K562 (cell line): Measurements from ENCODE around the gene MAML3. TPM values are rescaled to one million over a fixed set of nuclear protein-coding genes. Genes with fewer than 3 reads are reported as not detected.

Source experiments
- ATAC-seq: fragments of 200-7000 bp; cut with Tn5 transposase; 3 replicates; pipeline ENCODE4 v1.9.1; 2020; ENCODE audit warnings: moderate library complexity
- BruUV-seq: library from RNA; stranded (reverse); fragments of 400-500 nt; replicated peaks from 2 replicates; lab custom pipeline; 2021; lab: Mats Ljungman, UMichigan
- CTCF ChIA-PET: fragments of 300-600 bp; formaldehyde crosslinking; extraction: SDS; loops from one replicate; lab custom pipeline; 2021; ENCODE audit warnings: low intra/inter-chr PET ratio; lab: Yijun Ruan, JAX
- POLR2A ChIA-PET: fragments of 300-600, 350-650 bp; sonication (Branson Sonifier 250); formaldehyde crosslinking; extraction: SDS; loops from one replicate; lab custom pipeline; 2021; ENCODE audit warnings: antibody characterized with exemption, inconsistent platforms; lab: Yijun Ruan, JAX
- DNase-seq, 4 experiments: peaks; one replicate each; pipeline versions ENCODE4 v3.0.0 to v3.0.0-alpha.2; 2011 to 2018; ENCODE audit warnings: low spot score in 3 of 4, mixed read lengths in 3 of 4; ENCODE audit errors: extremely low read depth in 1 of 4
- FAIRE-seq: peaks from 2 replicates; lab custom pipeline; 2011; peaks lifted over from hg19 to GRCh38; lab: Jason Lieb, UNC
- H2AFZ ChIP-seq: 2 replicates; pipeline ENCODE4 v1.6.0; 2011; ENCODE audit warnings: low read depth, low read length, control low read depth, inconsistent platforms
- H3K27ac ChIP-seq: fragments of 200-600 bp; 3 replicates; pipeline ENCODE4 v1.8.0; 2011; ENCODE audit warnings: low read depth, mild to moderate bottlenecking, control low read depth, inconsistent platforms, low read length, moderate library complexity, mixed read lengths; ENCODE audit errors: extremely low read depth
- H3K27me3 ChIP-seq, 2 experiments: fragments of 300-600 bp in 1 of 2; 2 replicates in 1 of 2; 3 replicates in 1 of 2; pipeline versions ENCODE4 v1.6.0 to v1.8.0; 2011; ENCODE audit warnings: inconsistent platforms in 2 of 2, low read length in 2 of 2, mild to moderate bottlenecking in 1 of 2, mixed read lengths in 1 of 2, moderate library complexity in 1 of 2; ENCODE audit not compliant: control insufficient read depth in 2 of 2, insufficient read depth in 2 of 2
- H3K36me3 ChIP-seq: fragments of 300-600 bp; 3 replicates; pipeline ENCODE4 v1.8.0; 2011; ENCODE audit warnings: mild to moderate bottlenecking, low read length, inconsistent platforms; ENCODE audit not compliant: control insufficient read depth, insufficient read depth
- H3K4me1 ChIP-seq, 2 experiments: fragments of 200-600 bp in 1 of 2; replicated peaks in 1 of 2; 2 replicates in 1 of 2; 3 replicates in 1 of 2; pipeline versions ENCODE4 v1.5.1 to v1.8.0; 2011; ENCODE audit warnings: inconsistent platforms in 2 of 2, low read length in 2 of 2, mild to moderate bottlenecking in 1 of 2, mixed read lengths in 1 of 2, moderate library complexity in 1 of 2; ENCODE audit not compliant: control insufficient read depth in 2 of 2, insufficient read depth in 2 of 2
- H3K4me2 ChIP-seq: 2 replicates; pipeline ENCODE4 v1.6.1; 2011; ENCODE audit warnings: low read length, control low read depth, inconsistent platforms, mixed read lengths; ENCODE audit not compliant: insufficient read depth
- H3K4me3 ChIP-seq: fragments of 200-600 bp; sonication (generic), shearing (Covaris generic); 2 replicates; pipeline ENCODE4 v1.5.1; 2016; ENCODE audit warnings: control low read depth, inconsistent platforms
- H3K79me2 ChIP-seq: fragments of 200-600 bp; 3 replicates; pipeline ENCODE4 v1.8.0; 2011; ENCODE audit warnings: low read length, inconsistent platforms; ENCODE audit not compliant: control insufficient read depth, insufficient read depth
- H3K9ac ChIP-seq, 2 experiments: 2 replicates each; pipeline versions ENCODE4 v1.6.0 to v1.6.1; 2011; ENCODE audit warnings: low read depth in 2 of 2, low read length in 2 of 2, control low read depth in 1 of 2, inconsistent platforms in 1 of 2, mild to moderate bottlenecking in 1 of 2, mixed read lengths in 1 of 2; ENCODE audit not compliant: insufficient read depth in 1 of 2
- H3K9me1 ChIP-seq: one replicate; pipeline ENCODE4 v1.6.0; 2011; ENCODE audit warnings: inconsistent platforms, mild to moderate bottlenecking, low read length, moderate library complexity; ENCODE audit not compliant: control insufficient read depth, insufficient read depth
- H3K9me3 ChIP-seq: replicated peaks from 2 replicates; pipeline ENCODE4 v1.5.1; 2011; ENCODE audit warnings: low read depth, low read length, inconsistent platforms; ENCODE audit not compliant: control insufficient read depth, insufficient read depth
- H4K20me1 ChIP-seq: replicated peaks from 2 replicates; pipeline ENCODE4 v1.6.1; 2011; ENCODE audit warnings: low read length, inconsistent platforms, mixed read lengths; ENCODE audit not compliant: control insufficient read depth, insufficient read depth
- GTF3C2 ChIP-seq: IDR thresholded peaks from 3 replicates; pipeline ENCODE4 v1.6.1; 2011; ENCODE audit warnings: borderline replicate concordance, mild to moderate bottlenecking, moderate library complexity; ENCODE audit not compliant: insufficient read length; ENCODE audit errors: extremely low read depth
- KDM5B ChIP-seq: fragments of 200-600 bp; sonication (generic); IDR thresholded peaks from 2 replicates; pipeline ENCODE4 v1.6.1; 2012; ENCODE audit warnings: low read depth, mild to moderate bottlenecking, moderate library complexity, low read length, control low read depth, inconsistent platforms; ENCODE audit not compliant: insufficient replicate concordance
- NFE2 ChIP-seq: IDR thresholded peaks from 2 replicates; pipeline ENCODE4 v1.6.1; 2014; ENCODE audit warnings: antibody characterized with exemption, low read depth
- NFE2L1 ChIP-seq: fragments of 450-650 bp; IDR thresholded peaks from 2 replicates; pipeline ENCODE4 v1.6.1; 2016; ENCODE audit warnings: missing genetic modification characterization, low read depth, mild to moderate bottlenecking, missing compliant biosample characterization, moderate library complexity, borderline replicate concordance
- RCOR1 ChIP-seq, 2 experiments: IDR thresholded peaks; 2 replicates each; pipeline ENCODE4 v1.6.1; 2012; ENCODE audit warnings: low read depth in 2 of 2, low read length in 2 of 2, borderline replicate concordance in 1 of 2, improper control_type of control experiment in 1 of 2
- RFX5 ChIP-seq: IDR thresholded peaks from 2 replicates; pipeline ENCODE4 v1.6.1; 2011; ENCODE audit warnings: low read depth, mild to moderate bottlenecking, improper control_type of control experiment, low read length
- TCFL5 ChIP-seq: fragments of 250-450 bp; sonication (Bioruptor Pico); conservative IDR thresholded peaks from 2 replicates; pipeline ENCODE4 v1.6.1; 2021; ENCODE audit warnings: mild to moderate bottlenecking, moderate library complexity, matching md5 sums
- ZBTB26 ChIP-seq: fragments of 450-650 bp; formaldehyde crosslinking; IDR thresholded peaks from 2 replicates; pipeline ENCODE4 v1.4.0; 2022; ENCODE audit warnings: missing genetic modification characterization
- ZFPM2 ChIP-seq: fragments of 250-450 bp; sonication (Bioruptor Pico); IDR thresholded peaks from 2 replicates; pipeline ENCODE4 v1.5.1; 2022; ENCODE audit warnings: mild to moderate bottlenecking
- ZNF121 ChIP-seq: sonication (generic); formaldehyde crosslinking; conservative IDR thresholded peaks from 2 replicates; pipeline ENCODE4 v1.8.0; 2022; ENCODE audit warnings: missing genetic modification reagents
- ZNF124 ChIP-seq: sonication (generic); formaldehyde crosslinking; IDR thresholded peaks from 2 replicates; pipeline ENCODE4 v1.8.1; 2022; ENCODE audit warnings: missing genetic modification reagents
- ZNF518B ChIP-seq: fragments of 250-450 bp; sonication (Bioruptor Pico); IDR thresholded peaks from 2 replicates; pipeline ENCODE4 v1.5.0; 2021; ENCODE audit warnings: mild to moderate bottlenecking, moderate library complexity
- ZNF785 ChIP-seq: fragments of 250-450 bp; sonication (Bioruptor Pico); IDR thresholded peaks from 2 replicates; pipeline ENCODE4 v1.4.0; 2020; ENCODE audit warnings: mild to moderate bottlenecking
- WGBS: fragments of 100-300 bp; shearing (Covaris generic); methylation state at CpG from one replicate; pipeline ENCODE4 v1.1.6; 2016; ENCODE audit warnings: low coverage, mixed read lengths; ENCODE audit not compliant: insufficient coverage; ENCODE audit errors: missing lambda C conversion rate; 5-methylcytosine and 5-hydroxymethylcytosine counted together
- in situ Hi-C: fragments of 300-500 bp; cut with MboI; formaldehyde crosslinking; loops from 4 replicates; pipeline ENCODE4 v1.15.0; 2018; ENCODE audit warnings: inconsistent platforms, mixed read lengths
- intact Hi-C: fragments of 100-400 bp; cut with micrococcal nuclease; formaldehyde crosslinking; loops from 2 replicates; pipeline ENCODE4 v1.14.2; 2022
- polyA plus RNA-seq, 8 experiments: library from polyadenylated mRNA; depleted of rRNA in 4 of 8; stranded (reverse) in 5 of 8; unstranded in 3 of 8; fragments of >200 nt; fragmentation: Nextera tagmentation in 2 of 8; fragmentation: Illumina TruSeq in 1 of 8; extraction: Ambion mirVana in 2 of 8; extraction: Trizol in 1 of 8; gene quantifications; 2 replicates each; pipeline versions ENCODE4 v1.2.1 to v1.2.3, GENCODE V29; 2011 to 2014; ENCODE audit warnings: inconsistent platforms in 1 of 8, missing spikeins in 1 of 8
- total RNA-seq, 7 experiments: library from RNA; depleted of rRNA in 6 of 7; stranded (reverse); fragments of >200 nt in 6 of 7; fragmentation: Illumina TruSeq in 2 of 7; extraction: Trizol in 2 of 7; gene quantifications; 2 replicates each; pipeline versions ENCODE4 v1.2.1 to v1.2.3, GENCODE V29; 2011 to 2021; ENCODE audit warnings: low replicate concordance in 1 of 7

MAML3 gene
- total and polyA plus RNA-seq, 9 of the 15 experiments (the other 6 are each of a cell fraction or from before 2014, with no cell fraction given) = 0.01 to 0.55 (median 0.25) TPM

- TF ChIP-seq ZBTB26 (CRISPR knock-in tag) (no peak), ZNF785 (CRISPR knock-in tag) (no peak), NFE2 (no peak), RFX5 (no peak), KDM5B (no peak), NFE2L1 (tag) (no peak)
- TF ChIP-seq, all 486 proteins: peak for 0
Measured at GRCh38 chr4:139846766-139847165, 307.2 kb downstream of the MAML3 start (continued).

- ChIA-PET CTCF (no interaction called here), POLR2A (no interaction called here)
- DNase-seq = no peak
- no peak overlapping the region for H3K9ac ChIP-seq
- WGBS = 0% methylated on average over 3 of the region's 3 CpGs
- H3K27me3 ChIP-seq = peaks cover 2% of the 10 kb centered on the region in 2 experiments; a peak in 2 of 5 replicates
- no peak overlapping the region for H3K4me3 ChIP-seq
- H2AFZ ChIP-seq = no peak overlapping the region
- H3K27ac ChIP-seq = no peak overlapping the region
- no peaks in the 10 kb centered on the region for H3K79me2 ChIP-seq
- H3K4me1 ChIP-seq = peaks cover 0 to 4% of the 10 kb centered on the region in 2 experiments; a peak in 2 of 5 replicates
- no TSS peak for BruUV-seq
- in situ Hi-C loops = no loop called here
- no peak for ATAC-seq
- no peaks in the 10 kb centered on the region for H3K9me3 ChIP-seq
- H3K9me1 ChIP-seq = no peaks in the 10 kb centered on the region
- no peak for FAIRE-seq
- no peaks in the 10 kb centered on the region for H3K36me3 ChIP-seq
- intact Hi-C loops = no loop called here
- 0 out of 2 replicates have a peak, but pooled peaks cover 2% of the 10 kb centered on the region for H4K20me1 ChIP-seq
- no peak overlapping the region for H3K4me2 ChIP-seq
- TF ChIP-seq TCFL5 (CRISPR knock-in tag) (no peak), ZNF124 (CRISPR knock-in tag) (no peak), GTF3C2 (no peak), ZNF518B (no peak), RCOR1 (IDR thresholded peaks at IDR 0.05; ENCODE audit: borderline replicate concordance in 1 of 2, low read depth in 2 of 2, low read length in 2 of 2) (no peak), ZNF121 (CRISPR knock-in tag) (no peak), ZFPM2 (CRISPR knock-in tag) (no peak)
Measured at GRCh38 chr4:139845453-139846093, 308.4 kb downstream of the MAML3 start.
